GM23338 (cell line): Measurements from ENCODE around the gene PGGHG. TPM values are rescaled to one million over a fixed set of nuclear protein-coding genes. Genes with fewer than 3 reads are reported as not detected.
A peak's percentile ranks its signal among the peaks of the same experiment; 100 is the strongest.

ENCODE experiments used
- ATAC-seq: fragments of 200-7000 bp; cut with Tn5 transposase; 3 replicates; pipeline ENCODE4 v1.9.1; 2020
- DNase-seq: peaks from one replicate; pipeline ENCODE4 v3.0.0-alpha.2; 2015; ENCODE audit warnings: low spot score
- H2AFZ ChIP-seq: fragments of 200-600 bp; sonication (generic); 2 replicates; pipeline ENCODE4 v1.8.0; 2016; ENCODE audit warnings: antibody characterized with exemption, mild to moderate bottlenecking, moderate library complexity
- H3F3A ChIP-seq: fragments of 200-600 bp; sonication (generic); replicated peaks from 2 replicates; pipeline ENCODE4 v1.8.0; 2017; ENCODE audit warnings: antibody characterized with exemption, mixed run types, low read depth
- H3K27ac ChIP-seq: fragments of 200-600 bp; sonication (generic); 2 replicates; pipeline ENCODE4 v1.6.1; 2016; ENCODE audit warnings: low read depth
- H3K27me3 ChIP-seq: fragments of 200-600 bp; sonication (generic); 2 replicates; pipeline ENCODE4 v1.8.0; 2016; ENCODE audit warnings: mild to moderate bottlenecking, mixed run types, moderate library complexity; ENCODE audit not compliant: insufficient read depth
- H3K36me3 ChIP-seq: fragments of 200-600 bp; sonication (generic); 2 replicates; pipeline ENCODE4 v1.8.0; 2016; ENCODE audit warnings: mild to moderate bottlenecking; ENCODE audit not compliant: insufficient read depth
- H3K4me1 ChIP-seq: fragments of 200-600 bp; sonication (generic); 2 replicates; pipeline ENCODE4 v1.8.0; 2016; ENCODE audit warnings: mild to moderate bottlenecking, moderate library complexity; ENCODE audit not compliant: insufficient read depth
- H3K4me2 ChIP-seq: fragments of 200-600 bp; sonication (generic); 2 replicates; pipeline ENCODE4 v1.7.1; 2017; ENCODE audit warnings: mixed run types
- H3K4me3 ChIP-seq: fragments of 200-600 bp; sonication (generic); 2 replicates; pipeline ENCODE4 v1.6.1; 2016; ENCODE audit warnings: mixed run types
- H3K79me2 ChIP-seq: fragments of 200-600 bp; sonication (generic); replicated peaks from 2 replicates; pipeline ENCODE4 v1.8.0; 2017; ENCODE audit warnings: mild to moderate bottlenecking; ENCODE audit not compliant: insufficient read depth
- H3K9me2 ChIP-seq: fragments of 200-600 bp; sonication (generic); 2 replicates; pipeline ENCODE4 v1.8.0; 2017; ENCODE audit not compliant: insufficient read depth
- H4K20me1 ChIP-seq: fragments of 200-600 bp; sonication (generic); replicated peaks from 2 replicates; pipeline ENCODE4 v1.8.0; 2017; ENCODE audit warnings: mild to moderate bottlenecking; ENCODE audit not compliant: insufficient read depth
- H3K27ac Mint-ChIP-seq: 2 replicates; pipeline ENCODE4 v1.8.0; 2020; ENCODE audit warnings: inconsistent platforms, mild to moderate bottlenecking, moderate library complexity, mixed read lengths
- H3K27me3 Mint-ChIP-seq: 3 replicates; pipeline ENCODE4 v1.8.0; 2022; ENCODE audit warnings: low read depth, mild to moderate bottlenecking, moderate library complexity, mixed read lengths, inconsistent platforms; ENCODE audit not compliant: insufficient read depth, poor library complexity
- H3K36me3 Mint-ChIP-seq: 3 replicates; pipeline ENCODE4 v1.8.0; 2021; ENCODE audit warnings: low read depth, mild to moderate bottlenecking, inconsistent platforms, moderate library complexity, mixed read lengths
- H3K4me1 Mint-ChIP-seq: 3 replicates; pipeline ENCODE4 v1.8.0; 2020; ENCODE audit warnings: mild to moderate bottlenecking, inconsistent platforms, mixed read lengths
- H3K4me3 Mint-ChIP-seq: 3 replicates; pipeline ENCODE4 v1.8.0; 2021; ENCODE audit warnings: moderate library complexity, mild to moderate bottlenecking, inconsistent platforms, mixed read lengths
- H3K9me3 Mint-ChIP-seq: 3 replicates; pipeline ENCODE4 v1.8.0; 2020; ENCODE audit warnings: moderate library complexity, mild to moderate bottlenecking, inconsistent platforms, mixed read lengths
- CTCF ChIP-seq, 2 experiments: fragments of 200-600 bp in 1 of 2; sonication (generic) in 1 of 2; conservative IDR thresholded peaks; 2 replicates each; pipeline versions ENCODE4 v1.5.1 to v1.6.1; 2016 to 2017; ENCODE audit warnings: antibody characterized with exemption in 2 of 2, low read depth in 2 of 2, mild to moderate bottlenecking in 2 of 2, moderate library complexity in 1 of 2
- ETS1 ChIP-seq: IDR thresholded peaks from 2 replicates; pipeline ENCODE4 v1.6.1; 2016; ENCODE audit warnings: antibody characterized with exemption
- EZH2 ChIP-seq: fragments of 200-600 bp; sonication (generic); IDR thresholded peaks from one replicate; pipeline ENCODE4 v1.8.0; 2017; ENCODE audit warnings: antibody characterized with exemption, mild to moderate bottlenecking, low read depth; ENCODE audit not compliant: unreplicated experiment
- EZH2phosphoT487 ChIP-seq: fragments of 200-600 bp; sonication (generic); IDR thresholded peaks from one replicate; pipeline ENCODE4 v1.8.1; 2018; ENCODE audit warnings: antibody characterized with exemption; ENCODE audit not compliant: unreplicated experiment
- JUNB ChIP-seq: IDR thresholded peaks from one replicate; pipeline ENCODE4 v1.6.1; 2016; ENCODE audit warnings: antibody characterized with exemption; ENCODE audit not compliant: unreplicated experiment
- POLR2AphosphoS5 ChIP-seq: IDR thresholded peaks from 2 replicates; pipeline ENCODE4 v1.6.1; 2016; ENCODE audit warnings: antibody characterized with exemption, low read depth
- REST ChIP-seq: IDR thresholded peaks from one replicate; pipeline ENCODE4 v1.6.1; 2018; ENCODE audit warnings: antibody characterized with exemption; ENCODE audit not compliant: unreplicated experiment
- STAT1 ChIP-seq: IDR thresholded peaks from one replicate; pipeline ENCODE4 v1.6.1; 2016; ENCODE audit warnings: antibody characterized with exemption; ENCODE audit not compliant: unreplicated experiment
- ZNF331 ChIP-seq: fragments of 250-450 bp; sonication (Bioruptor Pico); IDR thresholded peaks from 2 replicates; pipeline ENCODE4 v1.5.0; 2020; ENCODE audit warnings: low read depth, mild to moderate bottlenecking, moderate library complexity
- polyA plus RNA-seq: library from polyadenylated mRNA; unstranded; fragments of >200 nt; fragmentation: Nextera tagmentation; extraction: Ambion mirVana; gene quantifications from 2 replicates; pipeline ENCODE4 v1.2.1, GENCODE V29; 2016
- total RNA-seq: library from RNA; depleted of rRNA; stranded (reverse); fragments of >200 nt; shearing (Covaris generic); gene quantifications from 2 replicates; pipeline ENCODE4 v1.2.3, GENCODE V29; 2014

Gene PGGHG
- total and polyA plus RNA-seq, 2 experiments from 2014 or later: 24.9 to 55.8 TPM

GRCh38 chr11:303363-303762 lies 14.4 kb downstream of the PGGHG start (continued):
- TF ChIP-seq ZNF331 (CRISPR knock-in tag): no peak
- TF ChIP-seq EZH2: no peak
- no peak for TF ChIP-seq CTCF (conservative IDR thresholded peaks at IDR 0.05; ENCODE audit: low read depth in 2 of 2)
- no peak for TF ChIP-seq EZH2phosphoT487
- no peak for TF ChIP-seq ETS1
- no peak for TF ChIP-seq JUNB
- no peak for TF ChIP-seq STAT1
- no peak for TF ChIP-seq POLR2AphosphoS5

GRCh38 chr11:304061-304506 lies 15.2 kb downstream of the PGGHG start:
- Mint-ChIP-seq H3K9me3 (peaks cover 7% of the 10 kb centered on the region; the same call in 2 of the 3 replicates), H3K36me3 (peaks cover 10% of the 10 kb centered on the region), H3K27me3 (peaks cover 39% of the 10 kb centered on the region), H3K4me1 (peaks cover 62% of the 10 kb centered on the region), H3K27ac (no peak overlapping the region; the same call in 1 of the 2 replicates), H3K4me3 (no peak overlapping the region)
- Histone ChIP-seq H3K36me3 (no peaks in the 10 kb centered on the region), H3K27ac (peak overlapping the region; percentile 96), H3K4me2 (peak overlapping the region; percentile 12; the same call in 1 of the 2 replicates), H3F3A (peaks cover 27% of the 10 kb centered on the region), H4K20me1 (no peaks in the 10 kb centered on the region), H3K79me2 (peaks cover 2% of the 10 kb centered on the region), H3K4me1 (peaks cover 68% of the 10 kb centered on the region), H2AFZ (no peak overlapping the region), H3K27me3 (no peaks in the 10 kb centered on the region), H3K9me2 (no peaks in the 10 kb centered on the region), H3K4me3 (no peak overlapping the region)
- ATAC-seq (no peak), DNase-seq (no peak)
- TF ChIP-seq POLR2AphosphoS5 (no peak), ZNF331 (CRISPR knock-in tag) (no peak), EZH2phosphoT487 (no peak), CTCF (conservative IDR thresholded peaks at IDR 0.05; ENCODE audit: low read depth in 2 of 2) (no peak), ETS1 (no peak), REST (no peak), JUNB (no peak), EZH2 (no peak)
